WTC11 (cell line): ENCODE data around the gene PDE4B. TPM values are rescaled to one million over a fixed set of nuclear protein-coding genes. Genes with fewer than 3 reads are reported as not detected.

ENCODE experiments used
- ATAC-seq: fragments of 200-7000 bp; cut with Tn5 transposase; 2 replicates; pipeline ENCODE4 v1.10.0; 2021; ENCODE audit warnings: mild to moderate bottlenecking, moderate library complexity
- CTCF ChIA-PET: fragments of 300-600 bp; sonication (Branson Sonifier 250); formaldehyde crosslinking; loops from one replicate; lab custom pipeline; 2021; ENCODE audit warnings: antibody characterized with exemption; lab: Charles Lee
- POLR2A ChIA-PET: fragments of 350-600 bp; sonication (Branson Sonifier 250); formaldehyde crosslinking; loops from one replicate; lab custom pipeline; 2021; ENCODE audit warnings: antibody characterized with exemption; lab: Charles Lee
- DNase-seq: peaks from one replicate; pipeline ENCODE4 v3.0.0; 2021; ENCODE audit warnings: low spot score
- H3K27ac Mint-ChIP-seq: 2 replicates; pipeline ENCODE4 v1.8.0; 2021; ENCODE audit warnings: mixed read lengths
- H3K27me3 Mint-ChIP-seq: 2 replicates; pipeline ENCODE4 v1.8.0; 2021; ENCODE audit warnings: low read depth, mild to moderate bottlenecking, moderate library complexity, mixed read lengths
- H3K36me3 Mint-ChIP-seq: 2 replicates; pipeline ENCODE4 v1.8.0; 2021; ENCODE audit warnings: mixed read lengths
- H3K4me1 Mint-ChIP-seq: 2 replicates; pipeline ENCODE4 v1.8.0; 2022; ENCODE audit warnings: mixed read lengths
- H3K4me3 Mint-ChIP-seq: 2 replicates; pipeline ENCODE4 v1.8.0; 2021; ENCODE audit warnings: mild to moderate bottlenecking, moderate library complexity, mixed read lengths
- H3K9me3 Mint-ChIP-seq: 2 replicates; pipeline ENCODE4 v1.8.0; 2021; ENCODE audit warnings: mixed read lengths
- ATF1 ChIP-seq: sonication (generic); formaldehyde crosslinking; IDR thresholded peaks from 2 replicates; pipeline ENCODE4 v1.8.1; 2023; ENCODE audit warnings: mild to moderate bottlenecking, moderate library complexity, missing genetic modification reagents
- HMGA2 ChIP-seq: fragments of 250-450 bp; sonication (Bioruptor Pico); IDR thresholded peaks from 2 replicates; pipeline ENCODE4 v1.4.0; 2021; ENCODE audit warnings: mild to moderate bottlenecking, moderate library complexity
- IRF2 ChIP-seq: sonication (generic); formaldehyde crosslinking; IDR thresholded peaks from 2 replicates; pipeline ENCODE4 v1.8.0; 2022; ENCODE audit warnings: low read depth, missing genetic modification reagents, borderline replicate concordance
- JAZF1 ChIP-seq: fragments of 250-450 bp; sonication (Bioruptor Pico); IDR thresholded peaks from 2 replicates; pipeline ENCODE4 v1.9.0; 2021; ENCODE audit warnings: moderate library complexity, mild to moderate bottlenecking, inconsistent platforms
- KAT7 ChIP-seq: sonication (generic); formaldehyde crosslinking; IDR thresholded peaks from 2 replicates; pipeline ENCODE4 v1.8.1; 2023; ENCODE audit warnings: missing genetic modification reagents, mild to moderate bottlenecking, borderline replicate concordance
- MXD4 ChIP-seq: fragments of 250-450 bp; sonication (Bioruptor Pico); IDR thresholded peaks from 2 replicates; pipeline ENCODE4 v1.8.0; 2021; ENCODE audit warnings: mild to moderate bottlenecking, moderate library complexity, borderline replicate concordance
- NR3C1 ChIP-seq: sonication (generic); formaldehyde crosslinking; conservative IDR thresholded peaks from 2 replicates; pipeline ENCODE4 v1.8.1; 2023; ENCODE audit warnings: low read depth, mild to moderate bottlenecking, missing genetic modification reagents
- SMAD3 ChIP-seq: sonication (generic); formaldehyde crosslinking; IDR thresholded peaks from 2 replicates; pipeline ENCODE4 v1.8.0; 2022; ENCODE audit warnings: missing genetic modification reagents, mild to moderate bottlenecking, borderline replicate concordance
- SOX15 ChIP-seq: fragments of 250-450 bp; sonication (Bioruptor Pico); IDR thresholded peaks from 2 replicates; pipeline ENCODE4 v1.9.0; 2021; ENCODE audit warnings: mild to moderate bottlenecking
- TCF7 ChIP-seq: sonication (generic); formaldehyde crosslinking; IDR thresholded peaks from 2 replicates; pipeline ENCODE4 v1.8.0; 2022; ENCODE audit warnings: mild to moderate bottlenecking, low read depth, missing genetic modification reagents, moderate library complexity
- ZNF121 ChIP-seq: sonication (generic); formaldehyde crosslinking; IDR thresholded peaks from 2 replicates; pipeline ENCODE4 v1.8.0; 2023; ENCODE audit warnings: missing genetic modification reagents
- ZNF317 ChIP-seq: sonication (generic); formaldehyde crosslinking; IDR thresholded peaks from 2 replicates; pipeline ENCODE4 v1.8.1; 2023; ENCODE audit warnings: low read depth, mild to moderate bottlenecking, moderate library complexity, missing genetic modification reagents, borderline replicate concordance
- ZNF416 ChIP-seq: fragments of 250-450 bp; sonication (Bioruptor Pico); IDR thresholded peaks from 2 replicates; pipeline ENCODE4 v1.9.0; 2021; ENCODE audit warnings: mild to moderate bottlenecking, inconsistent platforms
- total RNA-seq: library from RNA; stranded (reverse); gene quantifications from 3 replicates; pipeline ENCODE4 v1.2.3, GENCODE V29; 2021
- TF ChIP-seq, protein P1 (sequence below): sonication (generic); formaldehyde crosslinking; IDR thresholded peaks from 2 replicates; pipeline ENCODE4 v1.8.0; 2022; ENCODE audit warnings: missing genetic modification reagents
- TF ChIP-seq, protein P2 (sequence below): sonication (generic); formaldehyde crosslinking; IDR thresholded peaks from 2 replicates; pipeline ENCODE4 v1.8.1; 2023; ENCODE audit warnings: mild to moderate bottlenecking, missing genetic modification reagents
- TF ChIP-seq, protein P3 (sequence below): sonication (generic); formaldehyde crosslinking; IDR thresholded peaks from 2 replicates; pipeline ENCODE4 v1.8.1; 2023; ENCODE audit warnings: mild to moderate bottlenecking, missing genetic modification reagents, borderline replicate concordance
- TF ChIP-seq, protein P4 (sequence below): sonication (generic); formaldehyde crosslinking; IDR thresholded peaks from 2 replicates; pipeline ENCODE4 v1.8.1; 2022; ENCODE audit warnings: missing genetic modification reagents, borderline replicate concordance
- TF ChIP-seq, protein P5 (sequence below): fragments of 250-450 bp; sonication (Bioruptor Pico); conservative IDR thresholded peaks from 2 replicates; pipeline ENCODE4 v1.9.0; 2021; ENCODE audit warnings: mild to moderate bottlenecking

The PDE4B gene
- total RNA-seq, 1 experiment from 2014 or later, result 8.0 TPM

DNA sequence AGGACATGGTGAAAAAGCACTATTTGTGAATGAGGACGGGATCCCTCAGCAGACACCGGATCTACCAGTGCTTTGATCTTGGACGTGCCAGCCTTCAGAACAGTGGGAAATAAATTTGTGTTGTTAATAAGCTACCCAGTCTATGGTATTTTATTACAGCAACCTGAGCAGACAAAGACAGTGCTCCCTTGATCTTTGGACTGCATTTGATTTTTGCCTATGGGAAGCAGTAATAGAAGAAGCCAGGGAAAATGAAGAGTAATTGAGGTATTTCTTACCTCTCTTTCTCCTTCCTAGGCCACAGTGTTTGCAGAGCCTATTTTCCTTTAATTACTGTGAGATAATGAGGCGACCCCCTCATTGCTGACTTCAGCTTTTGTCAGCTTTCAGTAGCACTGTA lies 87.9 kb downstream of the PDE4B start (continued):
- TF ChIP-seq, protein P1, sequence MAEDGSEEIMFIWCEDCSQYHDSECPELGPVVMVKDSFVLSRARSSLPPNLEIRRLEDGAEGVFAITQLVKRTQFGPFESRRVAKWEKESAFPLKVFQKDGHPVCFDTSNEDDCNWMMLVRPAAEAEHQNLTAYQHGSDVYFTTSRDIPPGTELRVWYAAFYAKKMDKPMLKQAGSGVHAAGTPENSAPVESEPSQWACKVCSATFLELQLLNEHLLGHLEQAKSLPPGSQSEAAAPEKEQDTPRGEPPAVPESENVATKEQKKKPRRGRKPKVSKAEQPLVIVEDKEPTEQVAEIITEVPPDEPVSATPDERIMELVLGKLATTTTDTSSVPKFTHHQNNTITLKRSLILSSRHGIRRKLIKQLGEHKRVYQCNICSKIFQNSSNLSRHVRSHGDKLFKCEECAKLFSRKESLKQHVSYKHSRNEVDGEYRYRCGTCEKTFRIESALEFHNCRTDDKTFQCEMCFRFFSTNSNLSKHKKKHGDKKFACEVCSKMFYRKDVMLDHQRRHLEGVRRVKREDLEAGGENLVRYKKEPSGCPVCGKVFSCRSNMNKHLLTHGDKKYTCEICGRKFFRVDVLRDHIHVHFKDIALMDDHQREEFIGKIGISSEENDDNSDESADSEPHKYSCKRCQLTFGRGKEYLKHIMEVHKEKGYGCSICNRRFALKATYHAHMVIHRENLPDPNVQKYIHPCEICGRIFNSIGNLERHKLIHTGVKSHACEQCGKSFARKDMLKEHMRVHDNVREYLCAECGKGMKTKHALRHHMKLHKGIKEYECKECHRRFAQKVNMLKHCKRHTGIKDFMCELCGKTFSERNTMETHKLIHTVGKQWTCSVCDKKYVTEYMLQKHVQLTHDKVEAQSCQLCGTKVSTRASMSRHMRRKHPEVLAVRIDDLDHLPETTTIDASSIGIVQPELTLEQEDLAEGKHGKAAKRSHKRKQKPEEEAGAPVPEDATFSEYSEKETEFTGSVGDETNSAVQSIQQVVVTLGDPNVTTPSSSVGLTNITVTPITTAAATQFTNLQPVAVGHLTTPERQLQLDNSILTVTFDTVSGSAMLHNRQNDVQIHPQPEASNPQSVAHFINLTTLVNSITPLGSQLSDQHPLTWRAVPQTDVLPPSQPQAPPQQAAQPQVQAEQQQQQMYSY (CRISPR knock-in tag), result no peak
- TF ChIP-seq HMGA2 (CRISPR knock-in tag), result no peak
- no peak for TF ChIP-seq ZNF317
- no peak for TF ChIP-seq IRF2
- TF ChIP-seq NR3C1 (CRISPR knock-in tag), result no peak
- TF ChIP-seq ZNF416 (CRISPR knock-in tag), result no peak
- TF ChIP-seq, protein P2, sequence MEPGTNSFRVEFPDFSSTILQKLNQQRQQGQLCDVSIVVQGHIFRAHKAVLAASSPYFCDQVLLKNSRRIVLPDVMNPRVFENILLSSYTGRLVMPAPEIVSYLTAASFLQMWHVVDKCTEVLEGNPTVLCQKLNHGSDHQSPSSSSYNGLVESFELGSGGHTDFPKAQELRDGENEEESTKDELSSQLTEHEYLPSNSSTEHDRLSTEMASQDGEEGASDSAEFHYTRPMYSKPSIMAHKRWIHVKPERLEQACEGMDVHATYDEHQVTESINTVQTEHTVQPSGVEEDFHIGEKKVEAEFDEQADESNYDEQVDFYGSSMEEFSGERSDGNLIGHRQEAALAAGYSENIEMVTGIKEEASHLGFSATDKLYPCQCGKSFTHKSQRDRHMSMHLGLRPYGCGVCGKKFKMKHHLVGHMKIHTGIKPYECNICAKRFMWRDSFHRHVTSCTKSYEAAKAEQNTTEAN (CRISPR knock-in tag), result no peak
- TF ChIP-seq SOX15 (CRISPR knock-in tag), result no peak
- TF ChIP-seq, protein P3, sequence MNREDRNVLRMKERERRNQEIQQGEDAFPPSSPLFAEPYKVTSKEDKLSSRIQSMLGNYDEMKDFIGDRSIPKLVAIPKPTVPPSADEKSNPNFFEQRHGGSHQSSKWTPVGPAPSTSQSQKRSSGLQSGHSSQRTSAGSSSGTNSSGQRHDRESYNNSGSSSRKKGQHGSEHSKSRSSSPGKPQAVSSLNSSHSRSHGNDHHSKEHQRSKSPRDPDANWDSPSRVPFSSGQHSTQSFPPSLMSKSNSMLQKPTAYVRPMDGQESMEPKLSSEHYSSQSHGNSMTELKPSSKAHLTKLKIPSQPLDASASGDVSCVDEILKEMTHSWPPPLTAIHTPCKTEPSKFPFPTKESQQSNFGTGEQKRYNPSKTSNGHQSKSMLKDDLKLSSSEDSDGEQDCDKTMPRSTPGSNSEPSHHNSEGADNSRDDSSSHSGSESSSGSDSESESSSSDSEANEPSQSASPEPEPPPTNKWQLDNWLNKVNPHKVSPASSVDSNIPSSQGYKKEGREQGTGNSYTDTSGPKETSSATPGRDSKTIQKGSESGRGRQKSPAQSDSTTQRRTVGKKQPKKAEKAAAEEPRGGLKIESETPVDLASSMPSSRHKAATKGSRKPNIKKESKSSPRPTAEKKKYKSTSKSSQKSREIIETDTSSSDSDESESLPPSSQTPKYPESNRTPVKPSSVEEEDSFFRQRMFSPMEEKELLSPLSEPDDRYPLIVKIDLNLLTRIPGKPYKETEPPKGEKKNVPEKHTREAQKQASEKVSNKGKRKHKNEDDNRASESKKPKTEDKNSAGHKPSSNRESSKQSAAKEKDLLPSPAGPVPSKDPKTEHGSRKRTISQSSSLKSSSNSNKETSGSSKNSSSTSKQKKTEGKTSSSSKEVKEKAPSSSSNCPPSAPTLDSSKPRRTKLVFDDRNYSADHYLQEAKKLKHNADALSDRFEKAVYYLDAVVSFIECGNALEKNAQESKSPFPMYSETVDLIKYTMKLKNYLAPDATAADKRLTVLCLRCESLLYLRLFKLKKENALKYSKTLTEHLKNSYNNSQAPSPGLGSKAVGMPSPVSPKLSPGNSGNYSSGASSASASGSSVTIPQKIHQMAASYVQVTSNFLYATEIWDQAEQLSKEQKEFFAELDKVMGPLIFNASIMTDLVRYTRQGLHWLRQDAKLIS (CRISPR knock-in tag), result no peak

DNA sequence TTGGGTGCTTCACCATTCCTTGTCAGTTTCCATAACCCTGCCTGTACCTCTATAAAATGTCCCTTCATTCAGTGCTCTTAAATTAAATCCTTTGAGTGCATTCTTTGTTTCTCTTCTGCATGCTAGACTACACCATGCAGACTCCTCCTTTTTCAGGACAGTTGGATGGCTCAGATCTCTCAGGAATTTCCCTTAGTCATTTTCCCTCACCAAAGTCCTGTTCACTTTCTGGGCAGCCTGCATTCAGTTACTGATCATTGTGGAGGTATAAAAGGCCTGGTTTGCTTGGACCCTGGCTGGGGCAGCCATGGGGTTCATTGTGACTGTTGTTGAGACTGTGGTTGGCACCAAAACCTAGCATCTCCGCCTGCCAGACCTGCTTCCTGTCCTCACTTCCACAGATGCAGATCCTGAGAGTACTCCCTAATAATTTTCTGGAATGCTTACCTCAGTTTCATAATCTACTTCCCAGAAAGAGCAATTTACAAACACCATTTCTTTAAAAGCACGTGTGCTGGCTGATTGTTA lies 88.4 kb downstream of the PDE4B start:
- Mint-ChIP-seq H3K27ac (no peak overlapping the region), H3K9me3 (peaks cover 16% of the 10 kb centered on the region), H3K4me1 (no peaks in the 10 kb centered on the region), H3K36me3 (no peaks in the 10 kb centered on the region), H3K27me3 (no peaks in the 10 kb centered on the region), H3K4me3 (no peak overlapping the region)
- ChIA-PET CTCF (no interaction called here), POLR2A (no interaction called here)
- DNase-seq (no peak), ATAC-seq (no peak)
- TF ChIP-seq MXD4 (CRISPR knock-in tag) (no peak), TCF7 (CRISPR knock-in tag) (no peak)

DNA sequence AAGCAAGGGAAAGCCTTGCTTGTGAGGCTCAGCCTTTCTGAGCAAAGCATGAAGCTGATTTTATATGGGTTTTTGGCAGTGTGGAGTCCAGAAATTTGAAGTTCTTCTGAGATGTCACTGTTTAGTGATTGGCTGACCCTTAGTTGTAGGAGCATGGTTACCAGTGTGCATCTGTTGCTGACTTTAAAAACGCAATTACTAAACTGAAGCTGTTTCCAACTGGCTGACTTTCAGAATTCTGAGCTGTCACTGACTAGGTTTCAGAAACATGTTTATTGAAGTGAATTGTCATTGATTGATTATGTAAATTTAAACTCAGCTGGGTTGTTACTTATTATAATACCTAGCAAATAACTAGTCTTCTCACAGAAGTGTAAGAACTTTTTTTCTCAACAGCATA lies 89.4 kb downstream of the PDE4B start:
- Mint-ChIP-seq H3K27ac (no peak overlapping the region), H3K36me3 (no peaks in the 10 kb centered on the region), H3K4me3 (no peak overlapping the region), H3K27me3 (no peaks in the 10 kb centered on the region), H3K4me1 (no peaks in the 10 kb centered on the region), H3K9me3 (peaks cover 11% of the 10 kb centered on the region)
- DNase-seq (no peak), ATAC-seq (no peak)
- ChIA-PET POLR2A (no interaction called here), CTCF (no interaction called here)
- TF ChIP-seq ATF1 (CRISPR knock-in tag) (no peak), SMAD3 (CRISPR knock-in tag) (no peak), IRF2 (no peak), ZNF121 (CRISPR knock-in tag) (no peak), KAT7 (CRISPR knock-in tag) (no peak), JAZF1 (CRISPR knock-in tag) (no peak)
- TF ChIP-seq, protein P4, sequence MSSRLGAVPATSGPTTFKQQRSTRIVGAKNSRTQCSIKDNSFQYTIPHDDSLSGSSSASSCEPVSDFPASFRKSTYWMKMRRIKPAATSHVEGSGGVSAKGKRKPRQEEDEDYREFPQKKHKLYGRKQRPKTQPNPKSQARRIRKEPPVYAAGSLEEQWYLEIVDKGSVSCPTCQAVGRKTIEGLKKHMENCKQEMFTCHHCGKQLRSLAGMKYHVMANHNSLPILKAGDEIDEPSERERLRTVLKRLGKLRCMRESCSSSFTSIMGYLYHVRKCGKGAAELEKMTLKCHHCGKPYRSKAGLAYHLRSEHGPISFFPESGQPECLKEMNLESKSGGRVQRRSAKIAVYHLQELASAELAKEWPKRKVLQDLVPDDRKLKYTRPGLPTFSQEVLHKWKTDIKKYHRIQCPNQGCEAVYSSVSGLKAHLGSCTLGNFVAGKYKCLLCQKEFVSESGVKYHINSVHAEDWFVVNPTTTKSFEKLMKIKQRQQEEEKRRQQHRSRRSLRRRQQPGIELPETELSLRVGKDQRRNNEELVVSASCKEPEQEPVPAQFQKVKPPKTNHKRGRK (CRISPR knock-in tag), result no peak
- TF ChIP-seq, protein P5, sequence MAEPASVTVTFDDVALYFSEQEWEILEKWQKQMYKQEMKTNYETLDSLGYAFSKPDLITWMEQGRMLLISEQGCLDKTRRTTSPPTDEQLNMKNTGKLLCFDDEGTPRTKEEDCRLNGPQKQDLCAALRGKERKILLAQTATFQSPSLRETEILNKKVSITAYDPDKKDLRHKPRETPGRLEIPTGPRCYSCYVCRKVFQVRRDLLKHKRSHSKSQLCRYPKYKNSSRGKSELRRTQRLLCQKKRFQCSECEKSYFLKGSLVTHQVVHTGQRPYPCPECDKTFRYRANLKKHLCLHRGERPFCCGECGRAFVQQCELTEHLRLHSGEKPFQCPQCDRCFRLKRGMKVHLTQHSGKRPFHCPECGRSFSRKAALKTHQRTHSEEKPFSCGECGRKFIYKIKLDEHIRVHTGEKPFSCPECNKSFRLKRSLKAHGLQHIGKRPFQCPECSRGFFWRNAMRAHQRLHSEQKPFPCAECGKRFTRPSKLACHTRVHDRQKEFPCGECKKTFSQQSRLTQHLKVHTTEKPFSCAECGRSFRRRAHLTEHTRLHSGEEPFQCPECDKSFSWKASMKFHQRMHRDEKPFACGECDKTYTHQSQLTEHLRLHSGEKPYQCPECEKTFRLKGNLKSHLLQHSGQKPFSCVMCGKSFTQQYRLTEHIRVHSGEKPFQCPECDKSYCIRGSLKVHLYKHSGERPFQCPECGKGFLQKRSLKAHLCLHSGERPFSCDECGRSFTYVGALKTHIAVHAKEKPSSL (CRISPR knock-in tag), result no peak
